HG03571 (cell line): ENCODE data around the gene MYT1.

Experiments used
- ATAC-seq: cut with Tn5 transposase; IDR thresholded peaks from one replicate; pipeline ENCODE4 v1.9.1; 2021; ENCODE audit not compliant: unreplicated experiment

MYT1 gene

DNA sequence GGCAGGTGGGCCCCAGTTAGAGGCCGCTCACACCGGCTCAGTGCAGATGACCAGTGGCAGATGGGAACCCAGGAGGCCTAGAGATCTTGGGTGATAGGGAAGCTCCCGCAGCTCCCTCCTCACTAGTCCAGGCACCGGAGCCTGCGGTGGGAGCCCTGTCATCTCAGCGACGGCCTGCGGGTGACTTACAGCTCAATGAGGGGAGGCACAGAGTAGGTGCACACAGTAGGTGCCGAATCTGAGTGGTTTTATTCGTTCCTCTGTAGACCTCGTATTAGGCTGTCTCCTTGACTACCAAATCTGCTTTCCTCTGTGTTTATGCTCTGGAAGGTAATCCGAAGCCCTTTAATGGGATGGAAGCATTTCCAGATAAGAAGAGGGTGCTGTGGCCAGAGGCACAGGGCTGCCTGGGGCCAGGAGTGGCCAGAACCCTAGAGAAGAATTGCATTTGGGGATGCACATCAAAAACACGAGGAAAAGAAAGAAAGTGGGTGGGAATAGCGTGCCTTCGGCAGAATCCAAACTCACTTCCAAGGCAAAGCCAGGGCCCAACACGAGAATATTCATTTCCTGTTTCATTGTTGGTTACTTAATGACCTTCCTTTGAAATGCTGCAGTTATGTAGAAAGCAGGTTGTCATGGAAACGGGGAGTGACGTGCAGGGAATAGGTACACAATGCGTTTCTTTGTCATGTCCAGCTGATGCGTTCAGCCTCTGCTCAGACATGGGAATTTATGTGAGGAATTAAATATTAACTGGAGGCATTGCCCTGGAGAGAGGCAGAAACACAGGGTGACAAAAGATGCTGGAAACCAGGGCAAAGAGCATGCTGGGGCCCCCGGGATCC, 24.7 kb downstream of the MYT1 start:
- no peak for ATAC-seq

- no peak for ATAC-seq
Measured at GRCh38 chr20:64189530-64189966, 25.3 kb downstream of the MYT1 start.

- ATAC-seq: no peak
Measured at GRCh38 chr20:64189986-64190385, 25.7 kb downstream of the MYT1 start.

DNA sequence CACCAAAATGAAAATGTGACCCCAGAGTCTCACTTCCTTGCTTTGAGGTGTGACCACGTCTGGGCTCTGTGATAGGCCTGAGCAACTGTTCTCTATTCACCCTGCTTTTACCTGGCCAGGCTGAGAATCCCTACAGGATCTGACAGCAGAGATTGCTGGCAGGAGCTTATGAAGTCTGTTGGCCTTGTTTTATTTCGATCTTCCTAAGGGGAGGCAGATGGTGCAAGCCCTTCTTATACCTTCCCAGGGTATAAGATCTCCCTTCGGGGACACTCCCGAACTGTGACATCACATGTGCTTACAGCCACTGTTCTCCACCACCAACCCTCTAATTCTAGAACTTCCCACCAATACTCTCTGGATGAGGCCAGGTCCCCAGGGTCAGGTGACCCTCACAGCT, 26.8 kb downstream of the MYT1 start:
- no peak for ATAC-seq

DNA sequence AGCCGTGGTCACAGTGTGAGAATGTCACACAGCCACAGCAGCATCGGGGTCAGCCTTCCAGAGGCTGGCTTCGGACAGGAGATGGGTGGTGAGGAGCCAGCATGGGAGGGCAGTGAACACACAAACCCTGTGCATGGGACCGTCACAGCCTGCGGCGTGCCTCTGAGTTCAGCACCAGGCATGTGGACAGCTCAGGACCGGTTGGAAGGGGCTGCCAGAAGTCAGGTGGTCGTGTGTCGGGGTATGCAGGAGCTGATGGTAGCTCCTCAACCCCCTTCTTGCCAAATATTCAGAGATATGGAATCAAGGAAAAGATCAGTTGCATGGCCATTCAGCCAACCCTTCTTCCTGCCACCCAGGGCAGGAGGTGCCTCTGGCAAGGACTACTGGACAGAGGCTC, 28.2 kb downstream of the MYT1 start:
- no peak for ATAC-seq

DNA sequence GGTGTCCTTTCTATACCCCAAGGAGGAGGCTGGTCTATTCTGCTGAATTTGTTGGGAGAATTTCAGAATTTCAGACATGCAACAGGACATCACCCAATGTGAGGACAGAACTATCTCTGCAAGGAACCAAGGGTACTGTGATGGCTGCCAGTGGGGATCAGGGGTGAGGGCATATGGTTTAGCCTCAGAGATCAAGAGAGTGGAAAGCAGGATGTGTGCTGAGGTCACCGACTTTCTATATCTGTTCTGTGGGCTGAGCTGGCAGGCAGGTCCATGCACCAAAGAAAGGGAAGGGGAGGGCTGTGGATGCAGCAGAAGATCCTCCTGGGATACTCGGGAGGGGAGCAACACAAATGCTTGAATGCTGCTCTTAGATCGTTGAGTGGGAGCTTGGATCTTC, 28.8 kb downstream of the MYT1 start:
- ATAC-seq: no peak

- ATAC-seq: no peak
Measured at GRCh38 chr20:64194269-64194668, 30.0 kb downstream of the MYT1 start.

DNA sequence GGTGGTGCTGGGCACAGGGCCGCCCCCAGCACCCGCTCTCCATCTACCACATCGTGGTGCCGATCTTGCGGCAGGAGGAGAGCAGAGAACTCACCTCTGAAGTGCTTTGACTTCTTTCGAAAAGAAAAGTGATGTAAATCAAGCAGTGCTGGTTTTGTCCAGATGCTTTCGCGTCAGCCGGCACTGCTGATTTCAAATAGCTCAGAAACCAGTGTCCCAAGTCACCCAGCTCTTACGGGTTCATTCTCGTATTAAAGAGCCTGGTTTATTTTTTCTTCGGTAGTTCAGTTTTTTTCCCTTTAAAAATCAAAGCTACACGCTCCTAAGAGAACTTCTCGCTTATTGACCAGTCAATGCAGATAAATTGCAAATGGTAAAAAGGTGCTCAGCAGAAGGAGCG, 32.1 kb downstream of the MYT1 start:
- no peak for ATAC-seq

DNA sequence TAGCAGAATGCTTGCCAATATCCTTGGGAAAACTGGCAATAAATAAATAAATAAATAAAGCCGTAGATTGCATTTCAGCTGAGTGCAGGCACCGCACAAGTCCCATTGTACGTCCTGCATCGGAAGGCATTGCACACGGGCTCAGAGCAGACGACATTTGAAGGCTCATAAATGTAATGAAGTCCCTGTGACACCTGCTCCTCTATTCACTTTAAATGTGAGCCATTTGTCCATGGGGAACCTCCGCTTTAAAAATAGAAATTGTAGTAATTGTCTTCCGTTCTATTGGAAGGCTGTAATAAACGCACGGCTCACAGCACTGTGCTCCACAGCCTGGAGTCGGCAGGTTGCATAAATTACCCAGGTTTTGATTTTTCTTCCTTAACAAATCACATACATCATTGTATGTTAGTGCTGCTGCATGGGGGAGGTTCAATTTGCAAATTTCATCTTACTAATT, 32.6 kb downstream of the MYT1 start:
- ATAC-seq: no peak

- no peak for ATAC-seq
Measured at GRCh38 chr20:64198347-64198746, 34.1 kb downstream of the MYT1 start.

- ATAC-seq: no peak
Measured at GRCh38 chr20:64199395-64199794, 35.1 kb downstream of the MYT1 start.

DNA sequence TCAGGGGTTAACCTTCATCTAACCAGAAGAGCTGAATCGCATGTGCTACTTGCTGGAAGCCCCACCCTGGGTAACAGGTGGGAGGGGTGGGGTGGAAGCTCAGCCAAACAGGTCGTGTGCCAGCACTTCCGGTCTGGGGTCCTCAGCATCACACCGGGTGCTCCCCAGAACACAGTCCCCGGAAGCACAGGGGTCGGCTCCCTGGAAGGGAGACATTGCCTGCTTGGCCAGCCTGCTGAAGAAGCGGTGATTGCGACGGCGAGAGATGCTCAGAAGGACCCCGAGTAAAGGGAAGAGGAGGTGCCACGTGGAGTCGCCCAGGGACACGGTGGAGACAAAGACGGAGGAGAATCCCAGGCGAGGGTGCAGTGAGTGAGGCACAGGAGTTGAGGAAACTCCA, 36.5 kb downstream of the MYT1 start:
- no peak for ATAC-seq

GRCh38 chr20:64201653-64202052, 37.4 kb downstream of the MYT1 start:
- no peak for ATAC-seq

GRCh38 chr20:64203037-64203777, 39.0 kb downstream of the MYT1 start:
- no peak for ATAC-seq

DNA sequence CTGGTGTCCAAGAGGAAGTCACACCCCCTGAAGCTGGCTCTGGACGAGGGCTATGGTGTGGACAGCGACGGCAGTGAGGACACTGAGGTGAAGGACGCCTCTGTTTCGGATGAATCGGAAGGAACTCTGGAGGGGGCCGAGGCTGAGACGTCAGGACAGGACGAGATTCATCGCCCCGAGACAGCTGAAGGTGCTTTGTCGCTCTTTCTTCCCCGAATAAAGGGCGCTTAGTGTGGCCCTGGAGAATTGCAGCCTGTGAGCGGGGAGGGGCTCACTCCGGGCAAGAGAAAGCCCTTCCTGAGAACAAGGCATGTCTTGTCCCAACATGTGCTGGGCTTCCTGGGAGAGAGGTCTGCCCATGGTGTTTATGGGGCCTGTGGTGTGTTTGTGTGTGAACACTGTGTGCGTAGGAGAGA, 41.4 kb downstream of the MYT1 start:
- ATAC-seq: no peak

GRCh38 chr20:64206614-64207013, 42.4 kb downstream of the MYT1 start:
- ATAC-seq: no peak

GRCh38 chr20:64207641-64208590, 43.7 kb downstream of the MYT1 start:
- no peak for ATAC-seq

- no peak for ATAC-seq
Measured at GRCh38 chr20:64209148-64209547, 44.9 kb downstream of the MYT1 start.

DNA sequence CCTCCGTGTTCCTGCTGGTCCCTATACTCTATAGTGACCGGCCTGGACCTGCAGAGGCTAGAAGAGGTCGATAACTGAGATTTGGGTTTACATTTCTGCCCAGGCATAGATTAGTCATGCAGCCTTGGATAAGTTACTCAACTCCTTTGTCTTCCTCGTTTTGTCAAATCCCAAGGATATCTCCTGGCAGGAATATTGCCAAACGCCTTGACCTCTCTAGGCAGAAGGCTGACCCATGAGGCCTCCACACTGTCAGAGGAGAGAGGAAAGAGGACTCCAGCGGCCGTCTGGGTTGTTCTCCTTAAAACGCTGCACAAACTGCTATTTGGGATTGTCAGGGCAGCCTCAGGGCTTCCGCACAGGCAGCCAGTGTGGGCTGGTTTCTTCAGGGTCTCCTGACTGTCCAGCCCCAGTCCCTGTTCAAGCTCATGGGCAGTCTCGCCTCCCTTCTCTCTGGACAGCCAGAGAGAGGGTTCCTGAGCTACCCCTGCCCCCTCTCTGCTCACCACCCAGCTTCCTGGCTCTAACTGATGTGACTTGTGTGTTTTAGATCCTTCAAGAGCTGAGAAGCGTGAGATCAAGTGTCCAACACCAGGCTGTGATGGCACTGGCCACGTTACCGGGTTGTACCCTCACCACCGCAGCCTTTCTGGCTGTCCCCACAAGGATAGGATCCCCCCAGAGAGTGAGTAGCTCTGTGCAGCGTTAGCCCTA, 46.6 kb downstream of the MYT1 start:
- no peak for ATAC-seq

GRCh38 chr20:64211874-64212658, 47.8 kb downstream of the MYT1 start:
- no peak for ATAC-seq
